GM19238 (cell line): ENCODE data around the gene PODXL2.

ENCODE experiments used
- DNase-seq: peaks from one replicate; pipeline ENCODE4 v3.0.0; 2011; ENCODE audit warnings: low spot score; ENCODE audit not compliant: insufficient read length

PODXL2 gene, protein sequence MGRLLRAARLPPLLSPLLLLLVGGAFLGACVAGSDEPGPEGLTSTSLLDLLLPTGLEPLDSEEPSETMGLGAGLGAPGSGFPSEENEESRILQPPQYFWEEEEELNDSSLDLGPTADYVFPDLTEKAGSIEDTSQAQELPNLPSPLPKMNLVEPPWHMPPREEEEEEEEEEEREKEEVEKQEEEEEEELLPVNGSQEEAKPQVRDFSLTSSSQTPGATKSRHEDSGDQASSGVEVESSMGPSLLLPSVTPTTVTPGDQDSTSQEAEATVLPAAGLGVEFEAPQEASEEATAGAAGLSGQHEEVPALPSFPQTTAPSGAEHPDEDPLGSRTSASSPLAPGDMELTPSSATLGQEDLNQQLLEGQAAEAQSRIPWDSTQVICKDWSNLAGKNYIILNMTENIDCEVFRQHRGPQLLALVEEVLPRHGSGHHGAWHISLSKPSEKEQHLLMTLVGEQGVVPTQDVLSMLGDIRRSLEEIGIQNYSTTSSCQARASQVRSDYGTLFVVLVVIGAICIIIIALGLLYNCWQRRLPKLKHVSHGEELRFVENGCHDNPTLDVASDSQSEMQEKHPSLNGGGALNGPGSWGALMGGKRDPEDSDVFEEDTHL

DNA sequence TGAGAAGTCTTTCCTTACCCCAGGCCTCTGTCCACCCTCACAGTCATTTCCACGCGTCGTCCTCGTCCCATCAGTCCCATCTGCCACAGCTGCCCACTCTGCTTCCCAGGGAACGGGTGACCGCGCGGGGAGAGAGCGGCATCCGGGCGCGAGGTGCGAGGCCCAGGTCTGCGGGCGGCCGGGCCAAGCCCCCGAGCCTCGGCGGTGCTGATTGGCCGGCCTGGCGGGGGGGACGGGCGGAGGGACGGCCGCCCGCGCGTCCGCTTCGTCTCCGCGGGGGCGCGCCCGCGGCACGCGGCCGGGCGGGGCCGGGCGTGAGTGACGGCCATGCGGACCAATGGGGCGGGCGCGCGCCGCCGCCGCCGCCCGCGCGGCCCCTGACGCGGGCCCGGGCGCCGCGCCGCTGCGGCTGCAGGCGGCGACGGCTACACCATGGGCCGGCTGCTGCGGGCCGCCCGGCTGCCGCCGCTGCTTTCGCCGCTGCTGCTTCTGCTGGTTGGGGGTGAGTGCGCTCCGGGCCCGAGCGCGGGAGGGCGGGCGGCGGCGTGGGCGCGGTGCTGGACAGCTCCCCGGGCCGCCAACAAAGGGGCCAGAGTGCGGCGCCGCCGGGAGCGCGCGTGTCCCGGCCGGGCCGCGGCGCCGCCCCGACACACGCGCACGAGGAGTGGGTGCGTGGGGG, at the start of gene PODXL2:
Gene PODXL2 (plus strand): TSS at position 398 of the 679 bp plus-strand sequence. CDS start 35 bp downstream, at position 433.
- peak; percentile 60 for DNase-seq

DNA sequence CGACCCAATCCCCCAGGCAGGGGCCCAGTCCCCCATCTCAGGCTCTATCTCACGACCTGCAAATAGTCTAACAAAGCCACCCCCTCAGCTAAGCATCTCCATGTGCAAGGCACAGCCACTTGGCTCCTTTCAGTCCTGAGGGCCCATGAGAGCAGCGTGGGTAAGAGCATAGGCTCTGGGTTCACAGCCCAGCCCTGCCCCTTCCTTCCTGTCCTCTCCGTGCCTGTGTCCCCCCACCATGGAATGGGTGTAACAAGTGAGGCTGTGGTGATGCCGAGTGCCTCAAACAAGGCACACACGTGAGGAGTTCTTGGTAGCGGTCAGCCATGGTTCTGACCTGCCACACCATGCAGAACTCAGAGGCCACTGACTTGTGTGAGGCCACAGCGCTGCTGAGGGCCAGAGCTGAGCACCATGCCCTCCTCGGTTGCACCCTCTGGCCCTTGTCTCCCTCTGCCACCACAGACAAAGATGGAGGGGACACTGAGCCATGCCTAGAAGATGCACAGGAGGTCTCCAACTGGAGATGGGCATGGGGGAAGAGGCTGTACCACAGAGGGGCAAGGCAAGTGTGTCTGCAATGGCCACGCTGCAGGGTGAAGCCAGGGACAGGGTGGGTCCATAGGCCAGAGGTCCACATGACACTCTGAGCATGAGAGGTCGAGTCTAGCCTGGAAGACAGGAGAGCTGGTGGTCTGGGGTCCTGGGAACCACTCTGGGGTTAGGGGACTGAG, 48.5 kb upstream of the PODXL2 start:
- no peak for DNase-seq

DNA sequence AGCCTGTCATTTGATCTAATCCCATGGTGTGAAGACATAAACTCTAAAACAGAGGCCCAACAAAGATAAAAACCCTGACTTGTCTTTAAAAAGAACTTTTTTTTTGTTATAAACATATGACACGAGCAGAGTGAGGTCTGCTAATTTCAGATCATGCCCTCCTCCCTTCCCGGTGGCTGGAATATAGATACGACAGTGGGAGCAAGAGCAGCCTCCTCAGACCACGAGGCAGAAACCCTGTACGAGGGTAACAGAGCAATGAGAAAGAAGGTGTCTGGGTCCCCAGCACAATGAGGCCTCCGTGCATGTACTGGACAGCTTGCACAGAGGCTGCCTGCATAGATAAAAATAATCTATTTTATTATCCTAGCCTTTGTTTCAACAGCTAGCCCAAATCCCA, 44.3 kb upstream of the PODXL2 start:
- no peak for DNase-seq

DNA sequence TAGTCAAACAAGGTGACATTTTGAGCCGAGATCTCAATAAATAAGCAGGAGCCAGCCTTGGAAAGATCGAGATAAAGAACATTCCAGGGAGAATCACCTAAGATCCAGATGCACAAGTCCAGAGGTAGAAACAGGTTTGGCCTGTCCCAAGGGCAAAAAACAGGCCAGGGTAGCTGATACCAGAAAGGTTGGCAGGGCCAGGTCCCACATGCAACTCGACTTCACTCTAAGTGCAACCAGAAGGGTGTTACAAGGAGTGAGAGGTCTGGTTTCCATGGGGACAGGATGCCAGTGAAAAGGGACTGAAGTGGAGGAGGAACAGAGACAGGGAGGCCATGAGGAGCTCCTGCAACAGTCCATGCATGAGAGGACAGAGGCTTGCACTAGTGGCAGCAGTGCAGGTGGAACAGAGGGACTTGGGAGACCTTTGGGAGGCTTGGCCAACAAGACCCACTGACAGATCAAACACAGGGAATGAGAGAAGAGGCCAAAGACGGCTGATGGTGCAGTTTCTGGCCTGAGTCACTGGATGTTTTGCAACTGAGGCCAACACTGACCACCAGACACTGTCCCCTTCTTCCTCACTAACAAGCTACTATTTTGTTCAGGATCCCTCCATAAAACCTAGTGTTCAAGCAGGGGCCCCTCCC, 43.7 kb upstream of the PODXL2 start:
- no peak for DNase-seq

DNA sequence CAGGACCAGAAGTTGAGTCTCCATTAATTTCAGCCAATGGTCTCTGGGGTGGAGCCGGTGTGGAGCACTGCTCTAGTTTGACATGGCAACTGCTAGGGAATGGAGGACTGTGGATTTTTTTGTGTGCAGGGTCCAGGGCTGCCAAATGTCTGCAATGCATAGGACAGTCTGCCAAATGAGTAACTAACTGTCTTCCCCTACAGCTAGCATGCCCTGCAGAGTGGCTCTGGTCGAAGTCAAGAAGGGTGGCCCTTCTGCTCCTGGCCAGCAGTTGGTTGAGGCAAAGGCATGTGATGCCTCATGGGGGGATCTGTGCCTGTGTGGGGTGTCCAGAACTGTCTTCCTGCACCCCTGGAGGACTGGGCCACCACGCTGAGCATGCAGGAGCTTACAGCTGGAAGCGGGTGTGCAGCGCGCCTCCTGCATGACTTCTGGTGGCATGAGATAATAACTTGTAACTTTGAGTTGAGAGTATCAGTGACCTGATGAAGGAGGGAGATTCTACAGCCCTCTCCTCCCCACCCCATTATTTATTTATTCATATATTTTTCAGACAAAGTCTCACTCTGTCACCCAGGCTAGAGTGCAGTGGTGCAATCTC, 43.1 kb upstream of the PODXL2 start:
- DNase-seq: no peak

DNA sequence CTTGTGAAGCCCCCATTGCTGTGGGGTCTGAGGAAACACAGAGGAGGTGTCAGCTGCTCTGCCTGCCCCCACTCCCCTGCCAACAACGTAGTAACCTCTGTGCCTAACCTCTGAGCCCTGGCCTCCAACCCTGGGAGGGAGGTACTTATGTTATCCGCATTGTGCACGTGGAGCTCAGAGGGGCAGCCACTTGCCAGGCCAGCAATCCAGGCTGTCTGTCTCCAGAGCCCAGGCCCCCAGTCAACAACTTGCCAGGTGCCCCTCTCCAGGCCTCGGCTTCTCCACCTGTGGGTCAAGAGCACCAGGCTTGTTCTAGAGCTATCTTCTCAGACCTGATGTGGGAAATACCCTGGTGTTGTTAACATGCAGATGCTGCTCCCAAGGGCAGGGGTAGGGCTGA, 41.1 kb upstream of the PODXL2 start:
- no peak for DNase-seq

DNA sequence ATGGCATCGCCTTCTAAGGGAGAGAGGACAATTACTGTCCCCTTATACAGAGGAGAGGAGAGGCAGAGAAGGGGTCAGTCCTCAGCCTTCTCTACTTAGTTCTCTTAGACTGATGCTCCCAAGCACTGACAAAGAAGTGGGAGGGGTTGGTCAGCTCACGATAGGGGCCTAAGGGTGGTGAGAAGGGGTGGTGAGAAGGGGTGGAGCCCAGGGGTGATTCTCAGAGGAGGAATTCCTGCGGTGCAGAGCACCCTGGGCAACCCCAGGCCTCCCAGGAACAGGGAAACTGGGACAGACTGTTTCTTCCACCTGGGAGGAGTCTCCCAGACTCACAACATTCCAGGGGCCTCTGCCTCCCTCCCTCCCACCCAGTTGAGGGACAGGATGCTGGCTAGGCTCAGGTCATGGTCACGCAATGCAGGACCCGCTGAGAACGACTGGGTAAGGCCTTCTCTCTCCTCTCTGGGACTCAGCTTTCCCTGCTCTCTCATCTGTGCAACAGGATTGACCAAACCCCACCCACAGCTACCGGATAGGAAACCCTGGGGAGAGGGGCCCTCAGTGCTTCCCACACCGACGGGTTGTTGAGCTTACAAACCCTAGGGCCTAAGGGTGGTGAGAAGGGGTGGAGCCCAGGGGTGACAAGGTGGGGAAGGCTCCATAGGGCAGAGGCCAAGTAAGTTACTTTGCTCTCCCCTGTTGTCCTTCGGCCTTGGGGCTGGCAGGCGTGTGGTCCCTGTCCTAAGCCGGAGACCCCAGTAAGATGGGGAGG, 40.0 kb upstream of the PODXL2 start:
- peak; percentile 33 for DNase-seq

DNA sequence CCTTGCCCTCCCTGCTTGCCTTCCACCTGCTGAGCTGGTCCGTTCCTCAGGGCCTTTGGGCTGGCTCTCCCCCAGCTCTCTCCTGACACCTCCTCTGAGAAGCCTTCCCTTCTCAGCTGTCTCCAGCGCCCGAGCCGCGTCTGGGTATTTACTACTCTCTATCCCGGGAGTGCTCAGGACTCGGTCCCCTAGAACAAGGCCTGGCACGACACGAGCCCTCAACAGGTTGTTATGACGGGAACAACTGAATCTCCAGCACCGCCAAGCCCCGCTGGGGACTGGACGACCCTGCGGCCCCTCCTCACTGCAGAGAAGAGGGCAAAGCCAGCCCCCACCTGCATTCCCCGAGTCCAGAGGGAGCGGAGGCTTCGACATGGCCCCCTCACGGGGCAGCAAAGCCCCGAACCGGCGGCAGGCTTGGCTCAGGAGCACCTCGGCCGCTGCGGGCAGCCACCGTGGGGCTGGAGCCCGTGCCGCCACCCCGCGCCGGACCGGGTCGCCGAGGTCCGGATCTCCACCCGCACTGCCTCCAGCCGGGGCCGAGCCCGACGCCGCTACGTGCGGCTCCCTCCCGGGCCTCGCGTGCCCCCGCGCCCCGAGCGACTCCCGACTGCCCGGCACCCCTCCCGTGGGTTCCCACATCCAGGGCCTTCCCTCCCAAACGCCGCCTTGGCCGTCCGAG, 39.2 kb upstream of the PODXL2 start:
- DNase-seq: no peak

DNA sequence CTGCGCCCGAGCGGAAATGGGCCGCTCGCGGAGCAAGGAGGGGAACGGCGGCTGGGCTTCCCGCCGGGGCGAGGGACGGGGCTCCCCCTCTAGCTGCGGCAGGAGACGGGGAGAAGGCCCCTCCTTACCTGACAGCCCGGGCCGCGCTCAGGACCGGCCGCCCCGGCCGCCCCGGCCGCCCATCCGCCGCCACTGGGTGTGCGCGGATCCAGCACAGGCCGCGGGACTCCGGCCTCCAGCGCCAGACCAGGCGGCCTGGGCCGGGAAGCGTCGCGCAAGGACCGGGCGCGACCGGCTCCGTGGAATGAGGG, 38.7 kb upstream of the PODXL2 start:
- DNase-seq: peak; percentile 55

DNA sequence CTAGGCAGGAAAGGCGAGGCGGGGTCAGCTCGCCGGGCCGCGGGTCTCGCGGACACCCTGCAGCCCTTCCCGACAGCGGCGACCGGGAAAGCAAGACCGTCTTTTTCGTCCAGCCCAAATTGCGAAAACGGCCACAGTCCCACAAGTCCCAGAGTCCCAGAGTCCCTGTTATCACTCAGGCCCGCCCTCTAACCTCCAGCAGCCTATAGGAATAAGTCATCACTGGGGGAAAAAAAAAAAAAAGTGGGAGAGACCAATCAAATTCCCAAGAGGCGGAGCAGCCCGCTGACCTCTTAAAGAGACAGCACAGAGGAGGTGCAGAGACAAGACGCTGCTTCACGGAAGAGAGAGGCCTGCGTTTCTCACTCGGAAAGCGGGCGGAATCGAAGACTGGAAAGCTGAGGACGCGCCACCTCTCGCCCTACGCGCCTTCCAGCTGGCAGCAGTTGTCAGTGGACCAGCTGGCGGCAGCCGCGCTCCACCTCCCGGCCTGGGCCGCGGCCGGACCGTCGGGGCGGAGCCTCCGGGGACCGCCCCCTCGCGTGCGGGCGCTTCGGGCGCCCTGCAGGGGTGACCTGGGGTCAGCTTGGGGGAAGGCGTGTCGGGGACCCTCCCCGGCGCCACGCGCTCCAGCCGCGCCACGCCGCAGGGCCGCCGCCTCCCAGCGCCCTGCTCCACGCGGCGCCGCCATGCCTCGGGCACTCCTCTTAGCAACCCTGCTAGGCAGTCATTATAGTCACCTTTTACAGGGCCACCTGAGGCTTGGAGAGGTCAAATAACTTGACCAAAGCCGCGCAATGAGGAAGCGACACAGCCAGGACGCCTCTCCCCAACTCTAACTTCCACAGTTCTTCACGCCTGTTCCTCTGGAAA, 38.2 kb upstream of the PODXL2 start, which contains the start of gene TPRA1:
Gene TPRA1 (minus strand): TSS at position 141 of the 873 bp plus-strand sequence. CDS start 10,587 bp downstream, outside the sequence.
- DNase-seq: peak; percentile 96

DNA sequence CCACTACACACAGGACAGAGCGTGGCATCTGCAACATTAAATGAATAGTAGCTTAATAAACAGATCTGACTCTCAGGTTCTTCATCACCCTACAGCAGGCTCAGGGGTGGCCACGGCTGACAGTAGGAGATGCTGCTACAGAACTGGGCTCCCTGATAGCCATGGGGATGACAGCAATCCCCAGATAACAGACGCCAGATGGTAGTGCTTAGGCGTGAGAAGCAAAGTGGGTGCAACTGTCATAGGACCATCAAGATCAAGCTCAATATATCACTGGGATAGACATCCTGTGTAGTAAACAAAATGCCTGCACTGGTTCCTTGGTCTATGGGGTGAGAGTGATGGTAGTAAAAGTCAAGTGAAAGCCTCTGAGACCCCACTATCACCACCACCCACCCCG, 35.8 kb upstream of the PODXL2 start:
- DNase-seq: no peak

DNA sequence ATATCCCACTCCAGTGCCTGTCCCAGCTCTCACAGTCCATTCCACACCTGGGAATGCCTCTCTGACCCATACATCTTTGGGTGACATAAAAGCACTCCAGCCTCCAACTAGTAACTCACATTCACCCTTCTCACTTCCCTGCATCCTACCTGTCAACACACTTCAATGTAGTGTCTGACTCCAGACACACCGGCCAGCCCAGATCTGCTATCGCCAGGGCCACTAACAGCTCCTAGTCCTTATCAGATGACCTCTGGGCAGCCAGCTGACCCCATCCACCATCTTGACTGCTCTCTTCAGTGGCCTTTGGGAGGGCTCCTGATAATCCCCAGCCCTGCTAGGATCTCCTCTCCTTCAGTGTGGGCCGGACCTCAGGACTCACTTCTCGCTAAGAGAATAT, 33.7 kb upstream of the PODXL2 start:
- no peak for DNase-seq

DNA sequence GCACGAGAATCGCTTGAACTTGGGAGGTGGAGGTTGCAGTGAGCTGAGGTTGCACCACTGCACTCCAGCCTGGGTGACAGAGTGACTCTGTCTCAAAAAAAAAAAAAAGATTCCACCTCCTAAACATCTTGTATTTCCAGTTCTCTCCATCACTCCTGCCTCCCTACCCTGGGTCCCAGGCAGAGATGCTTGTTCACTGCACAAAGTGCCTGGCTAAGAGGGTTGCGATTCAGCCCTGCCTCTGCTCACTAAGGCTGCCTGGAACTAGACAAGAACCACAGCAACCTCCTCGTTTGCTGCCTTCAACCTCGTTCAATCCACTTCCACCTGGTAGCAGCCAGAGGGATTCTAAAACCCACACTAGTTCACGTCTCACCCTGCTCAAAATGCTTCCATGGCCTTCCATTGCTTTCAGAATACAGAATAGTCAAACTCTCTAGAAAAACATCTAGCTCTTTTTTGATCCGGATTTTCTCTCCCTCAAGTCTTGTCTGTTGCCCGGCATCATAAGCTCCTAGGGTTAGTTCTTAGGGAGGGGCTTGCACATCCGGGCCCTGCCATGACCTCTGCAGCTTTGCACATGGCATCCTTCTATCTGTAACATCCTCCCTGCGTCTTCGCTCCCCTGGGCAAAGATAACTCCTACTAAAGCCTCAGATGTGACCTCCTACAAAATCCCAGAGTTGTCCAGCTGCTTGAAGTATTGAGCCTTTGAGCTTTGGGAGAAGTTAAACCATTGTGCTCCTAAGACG, 31.8 kb upstream of the PODXL2 start:
- DNase-seq: no peak

DNA sequence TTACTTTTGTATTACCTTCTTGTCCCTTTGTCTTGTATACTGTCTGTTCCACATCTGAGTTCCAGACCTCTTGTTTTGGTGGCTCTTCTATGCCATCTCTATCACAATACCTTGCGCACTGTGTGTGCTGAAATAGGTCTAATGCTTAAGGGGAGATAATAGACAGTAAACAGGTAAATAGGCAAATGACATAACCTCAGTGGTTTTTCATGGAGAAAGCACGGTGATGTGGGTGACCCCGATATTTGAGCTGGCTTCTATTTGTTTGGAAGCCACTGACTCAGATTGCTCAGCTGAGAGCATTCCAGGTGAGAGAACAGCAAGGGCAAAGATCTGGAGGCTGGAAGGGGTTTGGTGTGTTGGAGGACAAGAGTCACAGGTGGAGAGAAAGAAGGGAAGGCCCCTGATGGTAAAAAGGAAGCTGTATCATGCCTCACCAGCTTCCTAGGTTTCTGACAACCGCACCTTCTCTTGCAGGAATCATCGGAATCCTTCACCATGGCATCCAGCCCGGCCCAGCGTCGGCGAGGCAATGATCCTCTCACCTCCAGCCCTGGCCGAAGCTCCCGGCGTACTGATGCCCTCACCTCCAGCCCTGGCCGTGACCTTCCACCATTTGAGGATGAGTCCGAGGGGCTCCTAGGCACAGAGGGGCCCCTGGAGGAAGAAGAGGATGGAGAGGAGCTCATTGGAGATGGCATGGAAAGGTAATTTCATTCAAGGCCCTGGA, 30.0 kb upstream of the PODXL2 start:
- no peak for DNase-seq

DNA sequence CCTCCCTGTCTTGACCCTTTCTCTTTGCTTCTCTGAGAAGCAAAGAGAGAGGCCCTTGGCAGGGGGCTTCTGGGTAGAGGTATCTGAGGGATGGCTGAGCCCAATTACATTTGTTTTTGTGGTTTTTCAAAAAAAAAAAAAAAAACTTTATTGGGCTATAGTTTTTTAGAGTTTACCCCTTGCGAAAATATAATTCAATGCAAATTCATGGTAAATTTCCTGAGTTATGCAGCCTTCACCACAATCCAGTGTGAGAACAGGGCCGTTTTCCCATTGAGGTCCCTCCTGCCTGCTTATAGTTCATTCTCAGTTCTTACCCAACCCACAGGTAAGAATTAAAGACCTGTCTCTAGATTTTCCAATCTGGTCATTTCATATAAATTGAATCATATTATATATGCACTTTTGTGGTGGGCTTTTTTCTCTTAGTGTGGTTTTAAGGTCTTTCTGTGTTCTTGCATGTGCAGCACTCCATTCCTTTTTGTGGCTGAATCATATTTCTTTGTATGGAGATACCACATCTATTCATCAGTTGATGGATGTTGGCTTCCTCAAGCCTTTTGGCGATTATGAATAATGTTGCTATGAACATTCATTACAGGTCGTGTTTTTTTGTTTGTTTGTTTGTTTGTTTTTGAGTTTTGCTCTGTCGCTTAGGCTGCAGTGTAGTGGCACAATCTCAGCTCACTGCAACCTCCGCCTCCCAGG, 28.1 kb upstream of the PODXL2 start:
- DNase-seq: no peak

DNA sequence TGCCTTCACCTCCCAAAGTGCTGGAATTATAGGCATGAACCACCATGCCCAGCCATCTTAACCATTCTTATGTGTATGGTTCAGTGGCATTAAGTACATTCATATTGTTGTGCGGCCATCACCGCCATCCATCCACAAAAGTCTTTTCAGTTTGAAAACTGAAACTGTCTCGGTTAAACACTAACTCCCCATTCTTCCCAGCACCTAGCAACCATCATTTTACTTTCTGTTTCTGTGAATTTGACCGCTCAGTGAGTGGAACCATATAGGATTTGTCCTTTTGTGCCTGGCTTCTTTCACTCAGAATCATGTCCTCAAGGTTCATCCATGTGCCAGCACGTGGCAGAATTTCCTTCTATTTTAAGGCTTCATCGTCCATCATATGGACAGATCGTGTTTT, 24.9 kb upstream of the PODXL2 start:
- DNase-seq: no peak
